Hepatocyte (in vitro differentiated cells): ENCODE results near the gene NEAT1. TPM values are rescaled to one million over a fixed set of nuclear protein-coding genes. Genes with fewer than 3 reads are reported as not detected.
A peak's percentile ranks its signal among the peaks of the same experiment; 100 is the strongest.

Source experiments
- DNase-seq: peaks from one replicate; pipeline ENCODE4 v3.0.0-alpha.2; 2016; ENCODE audit warnings: low spot score
- H2AFZ ChIP-seq: fragments of 200-600 bp; sonication (generic); 2 replicates; pipeline ENCODE4 v1.6.0; 2016; ENCODE audit warnings: antibody characterized with exemption, mild to moderate bottlenecking
- H3K27ac ChIP-seq: fragments of 200-600 bp; sonication (generic); 2 replicates; pipeline ENCODE4 v1.5.1; 2016; ENCODE audit warnings: mild to moderate bottlenecking
- H3K27me3 ChIP-seq: fragments of 200-600 bp; sonication (generic); 2 replicates; pipeline ENCODE4 v1.6.1; 2016
- H3K36me3 ChIP-seq: fragments of 200-600 bp; sonication (generic); replicated peaks from 2 replicates; pipeline ENCODE4 v1.5.1; 2016; ENCODE audit warnings: low read depth; ENCODE audit not compliant: insufficient read depth
- H3K4me1 ChIP-seq: fragments of 200-600 bp; sonication (generic); 2 replicates; pipeline ENCODE4 v1.5.1; 2016; ENCODE audit warnings: mild to moderate bottlenecking, moderate library complexity; ENCODE audit not compliant: insufficient read depth
- H3K4me2 ChIP-seq: fragments of 200-600 bp; sonication (generic); 2 replicates; pipeline ENCODE4 v1.6.0; 2016
- H3K4me3 ChIP-seq: fragments of 200-600 bp; sonication (generic); 2 replicates; pipeline ENCODE4 v1.5.1; 2016; ENCODE audit warnings: mild to moderate bottlenecking
- H3K79me2 ChIP-seq: fragments of 200-600 bp; sonication (generic); 2 replicates; pipeline ENCODE4 v1.6.0; 2017; ENCODE audit warnings: mild to moderate bottlenecking
- H3K9me2 ChIP-seq: fragments of 200-600 bp; sonication (generic); replicated peaks from 2 replicates; pipeline ENCODE4 v1.6.0; 2017; ENCODE audit warnings: mild to moderate bottlenecking; ENCODE audit not compliant: insufficient read depth
- H3K9me3 ChIP-seq: fragments of 200-600 bp; sonication (generic); 2 replicates; pipeline ENCODE4 v1.5.1; 2016; ENCODE audit warnings: low read depth, mild to moderate bottlenecking
- H4K20me1 ChIP-seq: fragments of 200-600 bp; sonication (generic); 2 replicates; pipeline ENCODE4 v1.6.0; 2016; ENCODE audit warnings: mild to moderate bottlenecking; ENCODE audit not compliant: insufficient read depth, poor library complexity, severe bottlenecking
- CTCF ChIP-seq: fragments of 200-600 bp; sonication (generic); IDR thresholded peaks from 2 replicates; pipeline ENCODE4 v1.5.1; 2016; ENCODE audit warnings: antibody characterized with exemption, mild to moderate bottlenecking; ENCODE audit not compliant: poor library complexity
- EZH2 ChIP-seq: fragments of 200-600 bp; sonication (generic); IDR thresholded peaks from 2 replicates; pipeline ENCODE4 v1.6.1; 2016; ENCODE audit warnings: antibody characterized with exemption, mild to moderate bottlenecking, borderline replicate concordance
- EZH2phosphoT487 ChIP-seq: fragments of 200-600 bp; sonication (generic); IDR thresholded peaks from one replicate; pipeline ENCODE4 v1.6.1; 2018; ENCODE audit warnings: antibody characterized with exemption, mild to moderate bottlenecking, low read depth, moderate library complexity; ENCODE audit not compliant: unreplicated experiment, severe bottlenecking
- WGBS: methylation state at CpG from one replicate; pipeline ENCODE4 v1.1.6; 2016; ENCODE audit warnings: low lambda C conversion rate; ENCODE audit errors: missing lambda C conversion rate; 5-methylcytosine and 5-hydroxymethylcytosine counted together
- polyA plus RNA-seq: library from polyadenylated mRNA; unstranded; fragments of >200 nt; fragmentation: Nextera tagmentation; extraction: Ambion mirVana; gene quantifications from 2 replicates; pipeline ENCODE4 v1.2.1, GENCODE V29; 2016
- total RNA-seq: library from RNA; depleted of rRNA; stranded (reverse); fragments of >200 nt; gene quantifications from 2 replicates; pipeline ENCODE4 v1.2.3, GENCODE V29; 2014

Gene NEAT1
- total and polyA plus RNA-seq, 2 experiments from 2014 or later: 130 to 168 TPM

DNA sequence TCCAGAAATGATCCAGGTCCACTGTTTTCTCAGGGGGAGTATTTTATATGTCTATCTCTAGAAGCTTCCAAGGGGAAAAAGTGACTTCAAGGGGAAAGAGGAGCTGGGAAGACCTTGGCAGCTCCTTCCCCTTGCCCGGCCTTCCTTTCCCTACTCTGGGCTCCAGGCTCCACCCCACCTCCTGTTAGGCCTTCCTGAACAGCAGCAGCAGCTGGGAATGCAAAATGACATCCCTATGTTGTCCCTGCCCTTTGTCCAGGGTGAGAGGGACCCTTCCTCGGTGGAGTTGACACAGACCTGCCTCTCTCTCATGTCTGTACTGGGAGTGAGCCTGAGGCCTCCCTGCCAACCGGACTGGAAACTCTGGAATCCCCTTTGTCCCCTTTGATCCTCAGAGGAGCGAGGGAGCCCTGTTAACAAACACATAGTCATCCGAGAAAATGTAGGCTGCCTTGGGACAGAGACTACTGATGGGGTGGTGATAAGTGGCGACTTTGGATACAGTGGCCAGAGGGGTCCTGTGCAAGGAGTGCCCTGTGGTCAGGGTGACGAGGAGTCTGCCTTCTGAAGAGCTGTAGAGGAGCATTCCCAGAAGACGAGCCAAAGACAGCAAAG lies 67.2 kb downstream of the NEAT1 start:
- Histone ChIP-seq H3K9me2 (no peaks in the 10 kb centered on the region), H3K9me3 (no peaks in the 10 kb centered on the region), H3K4me1 (peaks cover 95% of the 10 kb centered on the region), H3K27me3 (no peaks in the 10 kb centered on the region), H3K79me2 (peaks cover 47% of the 10 kb centered on the region), H3K4me3 (no peak overlapping the region), H2AFZ (no peak overlapping the region), H3K36me3 (no peaks in the 10 kb centered on the region), H4K20me1 (no peaks in the 10 kb centered on the region), H3K27ac (peak overlapping the region; percentile 96), H3K4me2 (peak overlapping the region; percentile 67)
- WGBS: 27% methylated on average over 8 of the region's 8 CpGs
- peak; percentile 67 for DNase-seq
- TF ChIP-seq EZH2phosphoT487 (no peak), CTCF (no peak), EZH2 (no peak)

DNA sequence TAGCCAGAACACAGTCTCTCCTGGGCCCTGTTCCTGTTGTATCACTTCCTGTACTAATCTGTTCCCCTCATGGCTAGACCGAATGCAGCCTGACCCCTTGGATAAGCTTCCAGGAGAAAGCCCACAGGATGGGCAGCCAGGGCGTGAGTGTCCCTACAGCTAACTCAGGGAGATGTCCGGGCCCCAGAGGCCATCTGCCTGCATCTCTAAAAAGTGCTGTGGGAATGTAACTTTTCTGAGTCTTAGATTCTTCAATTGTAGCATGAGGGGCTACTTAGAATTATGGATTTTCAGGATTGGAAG lies 68.5 kb downstream of the NEAT1 start:
- Histone ChIP-seq H3K79me2 (peaks cover 55% of the 10 kb centered on the region), H3K4me2 (peak overlapping the region; percentile 54), H3K27ac (peak overlapping the region; percentile 96), H3K4me1 (peaks cover 93% of the 10 kb centered on the region), H3K36me3 (no peaks in the 10 kb centered on the region), H3K4me3 (no peak overlapping the region), H3K9me3 (no peaks in the 10 kb centered on the region), H3K27me3 (no peaks in the 10 kb centered on the region), H3K9me2 (no peaks in the 10 kb centered on the region), H2AFZ (no peak overlapping the region), H4K20me1 (no peaks in the 10 kb centered on the region)
- no peak for DNase-seq
- TF ChIP-seq EZH2phosphoT487 (no peak), EZH2 (no peak), CTCF (no peak)
- 82% methylated on average over 3 of the region's 3 CpGs for WGBS

DNA sequence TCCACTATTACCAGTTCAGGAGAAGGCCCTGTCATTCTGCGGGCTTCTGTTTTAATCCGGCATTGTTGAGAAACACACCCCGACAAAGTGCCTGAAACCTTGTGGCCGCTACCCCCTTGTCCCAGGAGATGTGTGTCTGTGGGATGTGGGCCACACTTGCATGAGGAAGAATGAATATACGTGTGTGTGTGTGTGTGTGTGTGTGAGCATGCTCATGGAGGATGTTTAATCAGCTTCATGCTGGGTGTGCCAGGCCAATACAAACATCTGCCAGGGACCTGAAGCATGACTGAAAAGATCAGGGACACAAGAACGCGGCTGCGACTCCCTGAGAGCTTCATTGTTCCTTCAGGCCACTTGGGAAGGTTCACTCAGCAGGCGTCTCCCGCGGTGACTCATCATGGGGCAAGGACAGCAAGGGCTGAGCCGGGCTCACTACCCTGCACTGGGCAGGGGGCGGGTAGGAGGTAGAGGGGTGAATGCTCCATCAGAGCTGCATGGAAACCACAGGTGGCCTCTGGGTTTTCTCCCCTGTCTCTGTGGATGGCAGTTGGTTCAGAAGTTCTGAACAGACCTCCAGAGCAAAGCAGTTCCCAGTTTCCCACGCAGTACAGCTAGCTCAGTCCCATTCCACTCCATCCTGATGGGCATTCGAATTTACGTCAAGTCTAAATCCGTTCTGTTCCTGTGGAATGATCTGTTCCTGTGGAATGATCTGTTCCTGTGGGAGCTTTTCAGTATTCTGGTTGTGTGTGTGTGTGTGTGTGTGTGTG lies 69.2 kb downstream of the NEAT1 start:
- Histone ChIP-seq H3K9me2 (no peaks in the 10 kb centered on the region), H3K4me3 (no peak overlapping the region), H4K20me1 (no peaks in the 10 kb centered on the region), H3K4me1 (peaks cover 93% of the 10 kb centered on the region), H3K27ac (peak overlapping the region; percentile 96), H3K4me2 (peak overlapping the region; percentile 54), H3K9me3 (no peaks in the 10 kb centered on the region), H3K79me2 (peaks cover 55% of the 10 kb centered on the region), H3K27me3 (no peaks in the 10 kb centered on the region), H2AFZ (no peak overlapping the region), H3K36me3 (no peaks in the 10 kb centered on the region)
- peak; percentile 90 for DNase-seq
- 46% methylated on average over 17 of the region's 17 CpGs for WGBS
- TF ChIP-seq EZH2 (no peak), EZH2phosphoT487 (no peak), CTCF (no peak)
